ENCODE measurements around the gene CCDC13. TPM values are rescaled to one million over a fixed set of nuclear protein-coding genes. Genes with fewer than 3 reads are reported as not detected.
"Not testable (repeated sequence)": the region's sequence is repeated elsewhere in the genome, so short reads cannot be mapped to it uniquely, and the experiment has no call there.

CCDC13 gene
- total RNA-seq, 5 donors from 2014 or later (not counting 1 experiment from before 2014, with no cell fraction given), result 0.28 to 2.1 (median 1.3) TPM; not detected in 1

GRCh38 chr3:42814914-42815507 lies 42.0 kb upstream of the CCDC13 start:
- Mint-ChIP-seq H3K36me3 (no peaks in the 10 kb centered on the region), H3K4me3 (no peak overlapping the region), H3K27ac (no peak overlapping the region), H3K27me3 (peaks cover 0 to 3% of the 10 kb centered on the region in 2 donors), H3K9me3 (no peaks in the 10 kb centered on the region), H3K4me1 (no peaks in the 10 kb centered on the region)
- H3K9me3 ChIP-seq, result no peaks in the 10 kb centered on the region
- no peak overlapping the region for H3K27ac ChIP-seq (ENCODE audit: low read length)
- H3K36me3 ChIP-seq (ENCODE audit: control insufficient read depth in 2 of 2, extremely low read depth in 1 of 2, insufficient read depth in 1 of 2, low read length in 1 of 2), result no peaks in the 10 kb centered on the region
- no peak for DNase-seq
- POLR2A ChIA-PET, result no interaction called here
- no peak overlapping the region for H3K4me3 ChIP-seq (ENCODE audit: control insufficient read depth in 1 of 2, extremely low read depth in 1 of 2, low read length in 1 of 2)
- no CpG with 5 or more reads among the region's 2 CpGs for WGBS (ENCODE audit: insufficient coverage)
- ATAC-seq (replicated peaks in 1 of 4), result no peak
- H3K27me3 ChIP-seq (replicated peaks in 1 of 2; ENCODE audit: control insufficient read depth in 2 of 2, extremely low read depth in 1 of 2, insufficient read depth in 2 of 2, low read length in 1 of 2), result no peaks in the 10 kb centered on the region
- H3K4me1 ChIP-seq (ENCODE audit: control insufficient read depth in 1 of 2, extremely low read depth in 1 of 2, insufficient read depth in 2 of 2, low read length in 2 of 2), result no peaks in the 10 kb centered on the region
- CTCF ChIA-PET, result no interaction called here

DNA sequence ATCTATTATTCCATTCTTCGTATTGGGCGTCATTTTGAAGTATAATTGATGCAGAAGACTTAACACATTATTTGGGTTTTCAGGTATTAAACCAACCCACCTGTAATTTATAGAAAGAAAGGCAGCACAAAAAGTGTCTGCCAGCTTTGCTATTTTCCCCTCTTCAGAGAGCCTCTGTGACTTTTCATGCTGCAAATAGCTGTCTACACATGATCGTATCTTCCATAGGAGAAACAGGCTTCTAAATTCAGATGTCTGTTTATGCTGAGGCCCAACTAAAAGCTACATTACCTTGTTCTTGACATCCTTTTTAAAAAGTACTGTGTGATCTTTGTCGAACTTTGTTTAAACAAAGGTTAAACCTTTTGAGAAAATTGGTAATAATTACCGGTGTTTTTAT lies 41.2 kb upstream of the CCDC13 start:
- ChIA-PET POLR2A (no interaction called here), CTCF (no interaction called here)
- Mint-ChIP-seq H3K4me1 (no peaks in the 10 kb centered on the region), H3K27me3 (peaks cover 0 to 3% of the 10 kb centered on the region in 2 donors), H3K36me3 (no peaks in the 10 kb centered on the region), H3K9me3 (no peaks in the 10 kb centered on the region), H3K4me3 (no peak overlapping the region), H3K27ac (no peak overlapping the region)
- no peaks in the 10 kb centered on the region for H3K9me3 ChIP-seq
- no peaks in the 10 kb centered on the region for H3K4me1 ChIP-seq (ENCODE audit: control insufficient read depth in 1 of 2, extremely low read depth in 1 of 2, insufficient read depth in 2 of 2, low read length in 2 of 2)
- no peak for ATAC-seq (replicated peaks in 1 of 4)
- 100% methylated on average over 1 of the region's 5 CpGs for WGBS (ENCODE audit: insufficient coverage)
- H3K27me3 ChIP-seq (replicated peaks in 1 of 2; ENCODE audit: control insufficient read depth in 2 of 2, extremely low read depth in 1 of 2, insufficient read depth in 2 of 2, low read length in 1 of 2), result no peaks in the 10 kb centered on the region
- no peak overlapping the region for H3K27ac ChIP-seq (ENCODE audit: low read length)
- DNase-seq, result no peak
- no peak overlapping the region for H3K4me3 ChIP-seq (ENCODE audit: control insufficient read depth in 1 of 2, extremely low read depth in 1 of 2, low read length in 1 of 2)
- H3K36me3 ChIP-seq (ENCODE audit: control insufficient read depth in 2 of 2, extremely low read depth in 1 of 2, insufficient read depth in 1 of 2, low read length in 1 of 2), result no peaks in the 10 kb centered on the region

DNA sequence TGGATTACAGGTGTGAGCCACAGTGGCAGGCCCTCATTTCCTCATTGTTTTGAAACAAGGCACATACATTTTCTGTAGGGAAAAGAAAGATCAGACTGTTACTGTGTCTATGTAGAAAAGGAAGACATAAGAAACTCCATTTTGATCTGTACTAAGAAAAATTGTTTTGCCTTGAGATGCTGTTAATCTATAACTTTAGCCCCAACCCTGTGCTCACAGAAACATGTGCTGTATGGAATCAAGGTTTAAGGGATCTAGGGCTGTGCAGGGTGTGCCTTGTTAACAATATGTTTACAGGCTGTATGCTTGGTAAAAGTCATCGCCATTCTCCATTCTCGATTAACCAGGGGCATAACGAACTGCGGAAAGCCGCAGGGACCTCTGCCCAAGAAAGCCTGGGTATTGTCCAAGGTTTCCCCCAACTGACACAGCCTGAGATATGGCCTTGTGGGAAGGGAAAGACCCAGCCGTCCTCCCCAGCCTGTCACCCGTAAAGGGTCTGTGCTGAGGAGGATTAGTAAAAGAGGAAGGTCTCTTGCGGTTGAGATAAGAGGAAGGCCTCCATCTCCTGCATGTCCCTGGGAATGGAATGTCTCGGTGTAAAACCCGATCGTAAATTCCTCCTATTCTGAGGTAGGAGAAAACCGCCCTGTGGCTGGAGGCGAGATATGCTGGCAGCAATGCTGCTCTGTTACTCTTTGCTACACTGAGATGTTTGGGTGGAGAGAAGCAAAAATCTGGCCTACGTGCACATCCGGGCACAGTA lies 38.2 kb upstream of the CCDC13 start:
- ATAC-seq (replicated peaks in 1 of 4); H3K27me3 ChIP-seq (replicated peaks in 1 of 2; ENCODE audit: control insufficient read depth in 2 of 2, extremely low read depth in 1 of 2, insufficient read depth in 2 of 2, low read length in 1 of 2); H3K4me3 ChIP-seq (ENCODE audit: control insufficient read depth in 1 of 2, extremely low read depth in 1 of 2, low read length in 1 of 2); H3K4me1 Mint-ChIP-seq; H3K36me3 Mint-ChIP-seq; DNase-seq; H3K27ac Mint-ChIP-seq; H3K4me1 ChIP-seq (ENCODE audit: control insufficient read depth in 1 of 2, extremely low read depth in 1 of 2, insufficient read depth in 2 of 2, low read length in 2 of 2); H3K4me3 Mint-ChIP-seq; H3K27ac ChIP-seq (ENCODE audit: low read length); H3K9me3 ChIP-seq; POLR2A ChIA-PET; H3K9me3 Mint-ChIP-seq; CTCF ChIA-PET; H3K36me3 ChIP-seq (ENCODE audit: control insufficient read depth in 2 of 2, extremely low read depth in 1 of 2, insufficient read depth in 1 of 2, low read length in 1 of 2): not testable (repeated sequence)
- H3K27me3 Mint-ChIP-seq, result peaks cover 4 to 19% of the 10 kb centered on the region in 2 donors
- 54% methylated on average over 7 of the region's 15 CpGs for WGBS (ENCODE audit: insufficient coverage)

GRCh38 chr3:42810706-42811105 lies 37.7 kb upstream of the CCDC13 start:
- CTCF ChIA-PET, result interaction anchor here in 1 of 2 donors (1.0 kb wide), 1 partner anchor 15 kb away, joined by 3 read pairs; no protein-coding TSS in a partner anchor
- not testable (repeated sequence) for H3K27me3 ChIP-seq (replicated peaks in 1 of 2; ENCODE audit: control insufficient read depth in 2 of 2, extremely low read depth in 1 of 2, insufficient read depth in 2 of 2, low read length in 1 of 2); H3K27ac Mint-ChIP-seq; H3K36me3 ChIP-seq (ENCODE audit: control insufficient read depth in 2 of 2, extremely low read depth in 1 of 2, insufficient read depth in 1 of 2, low read length in 1 of 2); H3K4me3 Mint-ChIP-seq; H3K4me3 ChIP-seq (ENCODE audit: control insufficient read depth in 1 of 2, extremely low read depth in 1 of 2, low read length in 1 of 2); H3K4me1 Mint-ChIP-seq; H3K9me3 ChIP-seq; H3K9me3 Mint-ChIP-seq; H3K36me3 Mint-ChIP-seq; H3K4me1 ChIP-seq (ENCODE audit: control insufficient read depth in 1 of 2, extremely low read depth in 1 of 2, insufficient read depth in 2 of 2, low read length in 2 of 2); ATAC-seq (replicated peaks in 1 of 4); DNase-seq; H3K27ac ChIP-seq (ENCODE audit: low read length)
- WGBS (ENCODE audit: insufficient coverage), result 97% methylated on average over 6 of the region's 10 CpGs
- H3K27me3 Mint-ChIP-seq, result peaks cover 8 to 23% of the 10 kb centered on the region in 2 donors
- POLR2A ChIA-PET, result interaction anchor here (0.6 to 0.7 kb wide), 3 partner anchors 23 to 951 kb away, joined by 3 to 4 read pairs (median 4); no protein-coding TSS in a partner anchor

GRCh38 chr3:42809202-42809601 lies 36.1 kb upstream of the CCDC13 start, which contains the start of gene ACKR2:
ACKR2 (plus strand) TSS chr3:42809445; CDS start chr3:42864503, 55,058 bp downstream.
- Histone ChIP-seq H3K27ac (ENCODE audit: low read length) (no peak within 1 kb of the TSS), H3K4me3 (ENCODE audit: control insufficient read depth in 1 of 2, extremely low read depth in 1 of 2, low read length in 1 of 2) (no peak within 1 kb of the TSS), H3K9me3 (no peaks in the 10 kb centered on the region), H3K27me3 (replicated peaks in 1 of 2; ENCODE audit: control insufficient read depth in 2 of 2, extremely low read depth in 1 of 2, insufficient read depth in 2 of 2, low read length in 1 of 2) (peaks cover 0 to 8% of the 10 kb centered on the region in 2 experiments), H3K36me3 (ENCODE audit: control insufficient read depth in 2 of 2, extremely low read depth in 1 of 2, insufficient read depth in 1 of 2, low read length in 1 of 2) (no peaks in the 10 kb centered on the region), H3K4me1 (ENCODE audit: control insufficient read depth in 1 of 2, extremely low read depth in 1 of 2, insufficient read depth in 2 of 2, low read length in 2 of 2) (peaks cover 0 to 5% of the 10 kb centered on the region in 2 experiments)
- Mint-ChIP-seq H3K27me3 (peaks cover 14 to 26% of the 10 kb centered on the region in 2 donors), H3K27ac (no peak within 1 kb of the TSS), H3K4me3 (no peak within 1 kb of the TSS), H3K36me3 (no peaks in the 10 kb centered on the region), H3K4me1 (peaks cover 1 to 10% (median 8%) of the 10 kb centered on the region in 3 donors), H3K9me3 (no peaks in the 10 kb centered on the region)
- CTCF ChIA-PET, result interaction anchor here in 1 of 2 donors (0.6 kb wide), 1 partner anchor 262 kb away, joined by 3 read pairs; no protein-coding TSS in a partner anchor
- POLR2A ChIA-PET, result no interaction called here
- DNase-seq (no peak), ATAC-seq (replicated peaks in 1 of 4) (no peak)
- 81% methylated on average over 2 of the region's 5 CpGs for WGBS (ENCODE audit: insufficient coverage)

DNA sequence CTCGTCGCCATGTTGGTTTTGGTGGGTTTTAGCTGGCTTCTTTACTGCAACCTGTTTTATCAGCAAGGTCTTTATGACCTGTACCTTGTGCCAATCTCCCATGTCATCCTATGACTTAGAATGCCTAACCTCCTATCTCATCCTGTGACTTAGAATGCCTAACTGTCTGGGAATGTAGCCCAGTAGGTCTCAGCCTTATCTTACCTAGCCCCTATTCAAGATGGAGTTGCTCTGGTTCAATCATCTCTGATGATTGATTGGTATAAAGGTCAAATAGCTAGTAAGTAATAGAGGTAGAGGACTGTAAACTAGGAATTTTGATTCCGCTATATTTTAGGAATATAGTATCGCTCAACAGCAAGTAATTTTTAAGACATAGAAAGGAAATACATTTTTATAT lies 34.9 kb upstream of the CCDC13 start:
- Histone ChIP-seq H3K4me3 (ENCODE audit: control insufficient read depth in 1 of 2, extremely low read depth in 1 of 2, low read length in 1 of 2) (no peak overlapping the region), H3K36me3 (ENCODE audit: control insufficient read depth in 2 of 2, extremely low read depth in 1 of 2, insufficient read depth in 1 of 2, low read length in 1 of 2) (no peaks in the 10 kb centered on the region), H3K9me3 (no peaks in the 10 kb centered on the region), H3K27ac (ENCODE audit: low read length) (no peak overlapping the region), H3K27me3 (replicated peaks in 1 of 2; ENCODE audit: control insufficient read depth in 2 of 2, extremely low read depth in 1 of 2, insufficient read depth in 2 of 2, low read length in 1 of 2) (peaks cover 0 to 8% of the 10 kb centered on the region in 2 experiments), H3K4me1 (ENCODE audit: control insufficient read depth in 1 of 2, extremely low read depth in 1 of 2, insufficient read depth in 2 of 2, low read length in 2 of 2) (peaks cover 4 to 14% of the 10 kb centered on the region in 2 experiments)
- no peaks in the 10 kb centered on the region for H3K36me3 Mint-ChIP-seq
- no peaks in the 10 kb centered on the region for H3K9me3 Mint-ChIP-seq
- DNase-seq (no peak), ATAC-seq (replicated peaks in 1 of 4) (no peak)
- peaks cover 14 to 22% (median 18%) of the 10 kb centered on the region in 3 donors for H3K4me1 Mint-ChIP-seq
- WGBS (ENCODE audit: insufficient coverage), result no CpG with 5 or more reads among the region's 4 CpGs
- ChIA-PET CTCF (interaction anchor here in 1 of 2 donors (0.7 kb wide), 1 partner anchor 545 kb away, joined by 3 read pairs; no protein-coding TSS in a partner anchor), POLR2A (no interaction called here)
- peaks cover 14 to 26% of the 10 kb centered on the region in 2 donors for H3K27me3 Mint-ChIP-seq
- no peak overlapping the region for H3K27ac Mint-ChIP-seq
- no peak overlapping the region for H3K4me3 Mint-ChIP-seq

All from T-cell (primary cell).